Nephron (organoid): ENCODE data around the gene CABP4.

Source experiments
- H3K27ac Mint-ChIP-seq, 3 experiments: 2 replicates each; pipeline ENCODE4 v1.8.0; 2020; ENCODE audit warnings: mixed read lengths in 3 of 3, mild to moderate bottlenecking in 2 of 3, moderate library complexity in 1 of 3
- H3K27me3 Mint-ChIP-seq: 2 replicates; pipeline ENCODE4 v1.8.0; 2021; ENCODE audit warnings: low read depth, mild to moderate bottlenecking, moderate library complexity, mixed read lengths
- H3K36me3 Mint-ChIP-seq: 2 replicates; pipeline ENCODE4 v1.8.0; 2020; ENCODE audit warnings: low read depth, mixed read lengths
- H3K4me1 Mint-ChIP-seq: 2 replicates; pipeline ENCODE4 v1.8.0; 2020; ENCODE audit warnings: mixed read lengths
- H3K4me3 Mint-ChIP-seq, 3 experiments: 2 replicates each; pipeline ENCODE4 v1.8.0; 2020; ENCODE audit warnings: mild to moderate bottlenecking in 3 of 3, mixed read lengths in 3 of 3, moderate library complexity in 2 of 3
- H3K9me3 Mint-ChIP-seq: 2 replicates; pipeline ENCODE4 v1.8.0; 2020; ENCODE audit warnings: mixed read lengths
- TF ChIP-seq, protein P1 (sequence below), 3 experiments: fragments of 200-600 bp; sonication (generic); IDR thresholded peaks; one replicate each; pipeline ENCODE4 v1.5.0; 2021; ENCODE audit warnings: antibody characterized with exemption in 3 of 3; ENCODE audit not compliant: unreplicated experiment in 3 of 3

Gene CABP4

DNA sequence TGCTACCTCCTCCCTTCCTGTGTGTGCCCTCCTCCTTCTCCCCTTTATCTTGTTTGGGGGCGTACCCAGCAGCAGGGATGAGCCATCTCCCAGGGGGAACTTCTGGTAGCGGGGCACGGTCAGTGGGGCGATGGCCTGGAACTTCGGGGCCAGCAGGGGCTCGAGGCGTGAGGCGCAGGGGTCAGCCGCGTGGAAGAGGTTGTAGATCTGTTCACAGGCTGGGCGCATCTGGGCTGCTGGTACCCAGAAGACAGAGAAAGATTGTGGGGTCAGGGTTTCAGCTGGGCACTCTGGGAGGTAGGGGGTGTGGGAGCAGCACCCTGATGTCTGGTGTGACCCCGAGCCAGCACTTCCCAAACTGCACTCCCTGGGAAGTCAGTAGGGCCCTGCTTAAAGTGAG, 41.0 kb downstream of the CABP4 start:
- Mint-ChIP-seq H3K27me3 (no peaks in the 10 kb centered on the region), H3K4me1 (no peaks in the 10 kb centered on the region), H3K36me3 (peaks cover 8% of the 10 kb centered on the region), H3K9me3 (no peaks in the 10 kb centered on the region), H3K4me3 (no peak overlapping the region), H3K27ac (no peak overlapping the region)
- TF ChIP-seq, protein P1, sequence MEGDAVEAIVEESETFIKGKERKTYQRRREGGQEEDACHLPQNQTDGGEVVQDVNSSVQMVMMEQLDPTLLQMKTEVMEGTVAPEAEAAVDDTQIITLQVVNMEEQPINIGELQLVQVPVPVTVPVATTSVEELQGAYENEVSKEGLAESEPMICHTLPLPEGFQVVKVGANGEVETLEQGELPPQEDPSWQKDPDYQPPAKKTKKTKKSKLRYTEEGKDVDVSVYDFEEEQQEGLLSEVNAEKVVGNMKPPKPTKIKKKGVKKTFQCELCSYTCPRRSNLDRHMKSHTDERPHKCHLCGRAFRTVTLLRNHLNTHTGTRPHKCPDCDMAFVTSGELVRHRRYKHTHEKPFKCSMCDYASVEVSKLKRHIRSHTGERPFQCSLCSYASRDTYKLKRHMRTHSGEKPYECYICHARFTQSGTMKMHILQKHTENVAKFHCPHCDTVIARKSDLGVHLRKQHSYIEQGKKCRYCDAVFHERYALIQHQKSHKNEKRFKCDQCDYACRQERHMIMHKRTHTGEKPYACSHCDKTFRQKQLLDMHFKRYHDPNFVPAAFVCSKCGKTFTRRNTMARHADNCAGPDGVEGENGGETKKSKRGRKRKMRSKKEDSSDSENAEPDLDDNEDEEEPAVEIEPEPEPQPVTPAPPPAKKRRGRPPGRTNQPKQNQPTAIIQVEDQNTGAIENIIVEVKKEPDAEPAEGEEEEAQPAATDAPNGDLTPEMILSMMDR (IDR thresholded peaks at IDR 0.05; ENCODE audit: unreplicated experiment in 3 of 3): no peak

DNA sequence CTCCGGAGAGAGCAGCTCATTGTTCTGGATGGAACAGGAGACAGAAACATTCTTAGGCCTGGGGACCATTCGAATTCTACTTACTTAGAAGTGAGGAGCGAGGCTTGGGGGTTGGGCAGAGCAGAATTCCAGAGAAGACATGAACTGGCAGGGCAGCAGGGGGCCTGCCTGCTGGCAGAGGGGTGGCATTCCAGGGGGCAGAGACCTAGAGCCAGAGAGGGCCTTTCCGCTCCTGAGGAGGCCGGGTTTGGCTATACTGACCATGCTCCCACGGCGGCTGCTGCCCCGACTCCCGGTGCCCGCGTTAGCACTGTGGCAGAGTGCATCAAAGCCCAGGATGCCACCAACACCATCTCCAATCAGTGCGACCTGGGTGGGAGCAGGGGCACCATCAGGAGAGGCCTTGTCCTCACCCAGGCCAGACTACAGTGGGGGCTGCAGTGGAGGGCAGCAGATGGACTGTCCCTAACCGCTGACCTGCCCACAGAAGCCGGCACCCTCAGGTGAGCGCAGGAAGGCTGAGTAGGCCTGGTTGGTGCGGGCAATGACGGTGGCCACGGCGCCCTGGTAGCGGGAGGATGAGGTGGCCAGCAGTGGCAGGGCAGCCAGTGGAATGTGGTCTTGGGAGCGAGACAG, 42.6 kb downstream of the CABP4 start:
- Mint-ChIP-seq H3K9me3 (no peaks in the 10 kb centered on the region), H3K27ac (no peak overlapping the region), H3K4me3 (no peak overlapping the region), H3K27me3 (peaks cover 5% of the 10 kb centered on the region), H3K36me3 (peaks cover 10% of the 10 kb centered on the region), H3K4me1 (peaks cover 2% of the 10 kb centered on the region)
- TF ChIP-seq, protein P1 (IDR thresholded peaks at IDR 0.05; ENCODE audit: unreplicated experiment in 3 of 3): no peak

DNA sequence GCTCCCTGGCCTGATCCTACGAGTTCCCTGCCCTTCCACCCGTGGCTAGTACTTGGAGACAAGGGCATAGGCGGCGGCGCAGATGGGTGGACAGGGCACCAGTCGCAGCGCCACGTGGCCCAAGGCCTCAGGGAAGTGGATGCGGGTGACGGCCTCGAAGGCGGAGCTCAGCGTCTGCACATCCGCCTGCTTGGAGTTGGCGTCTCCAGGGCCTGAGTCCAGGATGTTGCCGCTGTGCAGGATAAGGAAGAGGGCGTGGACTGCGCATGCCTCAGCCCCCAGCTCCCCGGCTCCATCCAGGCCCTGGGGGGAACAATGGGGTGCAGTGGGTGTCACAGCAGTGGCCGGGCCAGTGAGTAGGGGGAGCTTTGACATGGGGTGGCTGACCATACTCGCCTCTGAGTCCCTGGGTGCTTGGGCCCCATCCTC, 43.4 kb downstream of the CABP4 start:
- H3K4me1 Mint-ChIP-seq: peaks cover 7% of the 10 kb centered on the region
- H3K36me3 Mint-ChIP-seq: peaks cover 10% of the 10 kb centered on the region
- H3K27me3 Mint-ChIP-seq: peaks cover 9% of the 10 kb centered on the region
- TF ChIP-seq, protein P1 (IDR thresholded peaks at IDR 0.05; ENCODE audit: unreplicated experiment in 3 of 3): no peak
- H3K4me3 Mint-ChIP-seq: no peak overlapping the region
- no peaks in the 10 kb centered on the region for H3K9me3 Mint-ChIP-seq
- H3K27ac Mint-ChIP-seq: no peak overlapping the region

DNA sequence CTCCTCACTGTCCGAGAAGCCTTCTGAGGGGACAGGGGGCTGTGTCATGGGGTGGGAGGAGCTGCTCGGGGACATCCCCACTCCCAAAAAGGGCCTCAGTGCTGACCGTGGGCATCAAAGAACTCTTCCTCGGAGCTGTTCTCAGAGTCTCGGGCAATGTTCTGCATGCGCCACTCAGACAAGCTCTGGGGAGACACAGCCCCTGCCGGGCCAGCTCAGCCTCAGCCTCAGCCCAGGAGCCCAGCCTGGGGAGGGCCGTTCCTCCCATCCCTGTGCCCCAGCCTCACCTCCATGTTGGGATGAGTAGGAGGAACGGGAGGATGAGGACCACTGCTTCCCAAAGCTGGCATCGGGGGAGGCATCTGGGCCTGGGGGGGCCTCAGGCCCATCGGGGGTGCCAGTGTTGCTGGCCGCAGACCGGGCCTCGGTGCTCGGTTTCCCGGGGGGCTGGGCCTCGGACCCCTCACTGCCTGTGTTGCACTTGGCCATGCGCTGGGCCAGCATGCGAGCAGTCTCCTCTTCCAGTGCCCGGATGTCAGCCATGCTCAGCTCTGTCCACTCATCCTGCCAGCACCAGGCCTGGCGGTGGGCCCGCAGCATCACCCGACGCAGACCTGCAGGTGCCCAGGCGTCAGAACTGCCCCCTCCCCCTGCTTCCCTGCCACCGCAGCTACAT, 44.8 kb downstream of the CABP4 start:
- no peak overlapping the region for H3K4me3 Mint-ChIP-seq
- H3K27ac Mint-ChIP-seq: no peak overlapping the region
- peaks cover 13% of the 10 kb centered on the region for H3K27me3 Mint-ChIP-seq
- H3K4me1 Mint-ChIP-seq: peaks cover 7% of the 10 kb centered on the region
- H3K9me3 Mint-ChIP-seq: no peaks in the 10 kb centered on the region
- TF ChIP-seq, protein P1 (IDR thresholded peaks at IDR 0.05; ENCODE audit: unreplicated experiment in 3 of 3): no peak
- H3K36me3 Mint-ChIP-seq: peaks cover 10% of the 10 kb centered on the region

DNA sequence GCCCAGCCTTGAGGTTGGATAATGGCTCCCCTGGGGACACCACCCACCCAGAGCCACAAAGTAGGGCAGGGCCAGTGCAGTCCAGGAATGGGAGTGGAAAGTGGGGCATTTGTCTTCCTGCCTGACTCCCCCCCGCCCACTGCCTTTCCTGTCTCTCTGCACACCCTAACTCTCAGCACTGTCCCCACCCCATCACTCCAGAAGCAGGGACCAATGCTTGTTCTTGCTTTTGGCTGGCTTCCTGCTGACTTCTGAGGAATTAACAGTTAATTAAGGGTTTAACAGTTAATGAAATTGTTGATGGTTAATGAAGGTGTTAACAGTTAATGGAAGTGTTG, 45.3 kb downstream of the CABP4 start:
- H3K36me3 Mint-ChIP-seq: peaks cover 10% of the 10 kb centered on the region
- H3K27ac Mint-ChIP-seq: no peak overlapping the region
- peaks cover 16% of the 10 kb centered on the region for H3K27me3 Mint-ChIP-seq
- H3K9me3 Mint-ChIP-seq: no peaks in the 10 kb centered on the region
- TF ChIP-seq, protein P1 (IDR thresholded peaks at IDR 0.05; ENCODE audit: unreplicated experiment in 3 of 3): no peak
- peaks cover 7% of the 10 kb centered on the region for H3K4me1 Mint-ChIP-seq
- H3K4me3 Mint-ChIP-seq: peak overlapping the region in 1 of 3 experiments; percentile 31
